ENCODE data around the gene ERCC1. TPM values are rescaled to one million over a fixed set of nuclear protein-coding genes. Genes with fewer than 3 reads are reported as not detected.
"Not testable (repeated sequence)": the region's sequence is repeated elsewhere in the genome, so short reads cannot be mapped to it uniquely, and the experiment has no call there.

ERCC1 gene
- polyA plus RNA-seq, 1 donor from 2014 or later, result 69.2 TPM

DNA sequence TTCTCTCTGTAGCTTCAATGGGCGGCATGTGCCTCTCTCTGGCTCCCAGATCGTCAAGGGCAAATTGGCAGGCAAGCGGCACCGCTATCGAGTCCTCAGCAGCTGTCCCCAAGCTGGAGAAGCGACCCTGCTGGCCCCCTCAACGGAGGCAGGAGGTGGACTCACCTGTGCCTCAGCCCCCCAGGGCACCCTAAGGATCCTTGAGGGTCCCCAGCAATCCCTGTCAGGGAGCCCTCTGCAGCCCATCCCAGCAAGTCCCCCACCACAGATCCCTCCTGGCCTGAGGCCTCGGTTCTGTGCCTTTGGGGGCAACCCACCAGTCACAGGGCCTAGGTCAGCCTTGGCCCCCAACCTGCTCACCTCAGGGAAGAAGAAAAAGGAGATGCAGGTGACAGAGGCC is 15.6 kb downstream of the ERCC1 start:
- Histone ChIP-seq H4K20me1 (ENCODE audit: insufficient read depth) (no peaks in the 10 kb centered on the region), H3K9me2 (ENCODE audit: insufficient read depth, low read length) (no peaks in the 10 kb centered on the region), H3K27me3 (ENCODE audit: insufficient read depth, low read depth, low read length) (peaks cover 26% of the 10 kb centered on the region), H3K36me3 (ENCODE audit: insufficient read depth, low read length) (no peaks in the 10 kb centered on the region), H3K79me2 (replicated peaks; ENCODE audit: insufficient read depth, low read length) (no peaks in the 10 kb centered on the region), H3K9me3 (ENCODE audit: low read length) (no peaks in the 10 kb centered on the region), H3K4me3 (ENCODE audit: low read length) (no peak overlapping the region), H3F3A (ENCODE audit: insufficient read depth, low read length, poor library complexity, severe bottlenecking) (no peaks in the 10 kb centered on the region), H3K27ac (ENCODE audit: low read length) (no peak overlapping the region), H2AFZ (ENCODE audit: low read depth, low read length) (no peak overlapping the region), H3K4me2 (ENCODE audit: low read length) (no peak overlapping the region), H3K9ac (ENCODE audit: low read length) (no peak overlapping the region)
- TF ChIP-seq MXI1 (conservative IDR thresholded peaks at IDR 0.05; ENCODE audit: poor library complexity, severe bottlenecking) (no peak), TAF1 (IDR thresholded peaks at IDR 0.05; ENCODE audit: low read depth) (no peak)

- H3K9me2 ChIP-seq (ENCODE audit: insufficient read depth, low read length); H3K27ac ChIP-seq (ENCODE audit: low read length); H3F3A ChIP-seq (ENCODE audit: insufficient read depth, low read length, poor library complexity, severe bottlenecking); H2AFZ ChIP-seq (ENCODE audit: low read depth, low read length); H3K9me3 ChIP-seq (ENCODE audit: low read length); H4K20me1 ChIP-seq (ENCODE audit: insufficient read depth); H3K36me3 ChIP-seq (ENCODE audit: insufficient read depth, low read length); H3K79me2 ChIP-seq (replicated peaks; ENCODE audit: insufficient read depth, low read length); H3K9ac ChIP-seq (ENCODE audit: low read length): not testable (repeated sequence)
- peak overlapping the region; percentile 79 for H3K4me2 ChIP-seq (ENCODE audit: low read length)
- H3K4me3 ChIP-seq (ENCODE audit: low read length), result peak overlapping the region; percentile 81
- peaks cover 32% of the 10 kb centered on the region for H3K27me3 ChIP-seq (ENCODE audit: insufficient read depth, low read depth, low read length)
Measured at GRCh38 chr19:45407585-45407984, 16.1 kb downstream of the ERCC1 start.

- no peaks in the 10 kb centered on the region for H3K79me2 ChIP-seq (replicated peaks; ENCODE audit: insufficient read depth, low read length)
- H3K9me3 ChIP-seq (ENCODE audit: low read length), result no peaks in the 10 kb centered on the region
- no peaks in the 10 kb centered on the region for H3F3A ChIP-seq (ENCODE audit: insufficient read depth, low read length, poor library complexity, severe bottlenecking)
- no peak overlapping the region for H2AFZ ChIP-seq (ENCODE audit: low read depth, low read length)
- peaks cover 37% of the 10 kb centered on the region for H3K27me3 ChIP-seq (ENCODE audit: insufficient read depth, low read depth, low read length)
- peak overlapping the region; percentile 81 for H3K4me3 ChIP-seq (ENCODE audit: low read length)
- H3K4me2 ChIP-seq (ENCODE audit: low read length), result peak overlapping the region; percentile 79
- H3K36me3 ChIP-seq (ENCODE audit: insufficient read depth, low read length), result no peaks in the 10 kb centered on the region
- no peak overlapping the region for H3K27ac ChIP-seq (ENCODE audit: low read length)
- no peaks in the 10 kb centered on the region for H4K20me1 ChIP-seq (ENCODE audit: insufficient read depth)
- H3K9ac ChIP-seq (ENCODE audit: low read length), result peak overlapping the region; percentile 88
- no peaks in the 10 kb centered on the region for H3K9me2 ChIP-seq (ENCODE audit: insufficient read depth, low read length)
- TF ChIP-seq SMC3 (conservative IDR thresholded peaks at IDR 0.05; ENCODE audit: poor library complexity) (no peak), POLR2AphosphoS5 (IDR thresholded peaks at IDR 0.05) (no peak), TAF1 (IDR thresholded peaks at IDR 0.05; ENCODE audit: low read depth) (no peak), EP300 (conservative IDR thresholded peaks at IDR 0.05; ENCODE audit: poor library complexity, severe bottlenecking) (no peak), CTCF (IDR thresholded peaks at IDR 0.05; ENCODE audit: poor library complexity, severe bottlenecking) (no peak), EZH2 (IDR thresholded peaks at IDR 0.05; ENCODE audit: borderline replicate concordance, insufficient read depth, low read length, poor library complexity, severe bottlenecking) (no peak), RAD21 (conservative IDR thresholded peaks at IDR 0.05) (no peak), MXI1 (conservative IDR thresholded peaks at IDR 0.05; ENCODE audit: poor library complexity, severe bottlenecking) (no peak), REST (IDR thresholded peaks at IDR 0.05; ENCODE audit: borderline replicate concordance) (no peak)
Measured at GRCh38 chr19:45407091-45407375, 16.7 kb downstream of the ERCC1 start.

All from neural cell (in vitro differentiated cells).